Midbrain (tissue), 1 donor: ENCODE measurements around the gene NTS.

Experiments
- DNase-seq: peaks from one replicate; lab custom pipeline; 2025; lab: John Stamatoyannopoulos, UW

Gene NTS

GRCh38 chr12:85923767-85924331 lies 49.8 kb downstream of the NTS start:
- DNase-seq, result peak; percentile 2

- DNase-seq, result no peak
These were observed 53.1 kb downstream of the NTS start for GRCh38 chr12:85927166-85927565.
